ENCODE data around the gene CLCN5.

CLCN5 gene

GRCh38 chrX:50107470-50107869, 185.1 kb downstream of the CLCN5 start:
- Histone ChIP-seq H3K27ac (ENCODE audit: extremely low read depth, low read depth, low read length) (no peak overlapping the region), H3K36me3 (ENCODE audit: control insufficient read depth in 2 of 2, insufficient read depth in 1 of 2, low read length in 2 of 2) (no peaks in the 10 kb centered on the region), H3K9me3 (ENCODE audit: control insufficient read depth, insufficient read depth, low read depth, low read length) (no peaks in the 10 kb centered on the region), H3K4me3 (ENCODE audit: low read depth, low read length) (no peak overlapping the region), H3K4me1 (ENCODE audit: control insufficient read depth, insufficient read depth, low read length) (no peaks in the 10 kb centered on the region)
- TF ChIP-seq ZNF521 (tag by site-specific recombination; IDR thresholded peaks at IDR 0.05) = no peak
- no peak for TF ChIP-seq ZFP41 (tag by site-specific recombination; IDR thresholded peaks at IDR 0.05; ENCODE audit: borderline replicate concordance)
- no peak for TF ChIP-seq ZNF140 (tag by site-specific recombination; IDR thresholded peaks at IDR 0.05)
- TF ChIP-seq ZNF610 (tag by site-specific recombination; IDR thresholded peaks at IDR 0.05; ENCODE audit: borderline replicate concordance) = no peak
- no peak for TF ChIP-seq PATZ1 (tag by site-specific recombination; IDR thresholded peaks at IDR 0.05)
- TF ChIP-seq ZFP37 (tag by site-specific recombination; IDR thresholded peaks at IDR 0.05) = no peak
- TF ChIP-seq SP3 (tag by site-specific recombination; IDR thresholded peaks at IDR 0.05) = no peak
- TF ChIP-seq CTCF (tag by site-specific recombination; IDR thresholded peaks at IDR 0.05) = no peak
- TF ChIP-seq ZBTB48 (tag by site-specific recombination; IDR thresholded peaks at IDR 0.05) = no peak
- no peak for TF ChIP-seq ZNF596 (tag by site-specific recombination; IDR thresholded peaks at IDR 0.05)
- TF ChIP-seq ZNF16 (tag by site-specific recombination; IDR thresholded peaks at IDR 0.05; ENCODE audit: low read depth) = no peak
- TF ChIP-seq, protein P1, sequence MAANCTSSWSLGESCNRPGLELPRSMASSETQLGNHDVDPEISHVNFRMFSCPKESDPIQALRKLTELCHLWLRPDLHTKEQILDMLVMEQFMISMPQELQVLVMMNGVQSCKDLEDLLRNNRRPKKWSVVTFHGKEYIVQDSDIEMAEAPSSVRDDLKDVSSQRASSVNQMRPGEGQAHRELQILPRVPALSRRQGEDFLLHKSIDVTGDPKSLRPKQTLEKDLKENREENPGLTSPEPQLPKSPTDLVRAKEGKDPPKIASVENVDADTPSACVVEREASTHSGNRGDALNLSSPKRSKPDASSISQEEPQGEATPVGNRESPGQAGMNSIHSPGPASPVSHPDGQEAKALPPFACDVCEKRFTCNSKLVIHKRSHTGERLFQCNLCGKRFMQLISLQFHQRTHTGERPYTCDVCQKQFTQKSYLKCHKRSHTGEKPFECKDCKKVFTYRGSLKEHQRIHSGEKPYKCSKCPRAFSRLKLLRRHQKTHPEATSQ (tag by site-specific recombination; IDR thresholded peaks at IDR 0.05) = no peak
- no peak for TF ChIP-seq ZNF214 (tag by site-specific recombination; IDR thresholded peaks at IDR 0.05; ENCODE audit: borderline replicate concordance)
- TF ChIP-seq ZNF677 (tag by site-specific recombination; IDR thresholded peaks at IDR 0.05) = no peak
- TF ChIP-seq ZNF416 (tag by site-specific recombination; IDR thresholded peaks at IDR 0.05) = no peak
- TF ChIP-seq SETDB1 (IDR thresholded peaks at IDR 0.05; ENCODE audit: insufficient read length, low read length) = no peak
- TF ChIP-seq ZNF433 (tag by site-specific recombination; IDR thresholded peaks at IDR 0.05; ENCODE audit: low read depth) = no peak
- ChIA-PET POLR2A (no interaction called here), CTCF (no interaction called here)

DNA sequence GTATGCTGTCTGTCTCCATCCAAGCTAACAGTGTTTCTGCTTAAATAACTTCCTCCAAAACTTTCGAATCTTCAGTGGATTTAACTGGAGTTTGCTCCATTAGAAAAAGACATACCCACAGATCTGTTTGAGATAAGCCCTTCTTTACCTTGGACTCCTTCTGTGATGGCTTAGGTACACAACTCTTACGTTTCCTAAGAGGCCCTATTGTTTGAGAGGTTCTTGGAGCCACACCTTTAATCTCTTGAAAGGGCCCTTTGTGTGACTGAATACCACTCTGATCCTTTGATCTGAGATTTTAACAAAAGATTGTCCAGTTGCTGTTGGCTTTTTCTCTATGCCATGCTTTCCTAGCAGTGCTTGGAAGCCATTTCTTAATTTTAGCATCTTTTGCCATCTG, 185.9 kb downstream of the CLCN5 start:
- no peaks in the 10 kb centered on the region for H3K36me3 ChIP-seq (ENCODE audit: control insufficient read depth in 2 of 2, insufficient read depth in 1 of 2, low read length in 2 of 2)
- ChIA-PET POLR2A (no interaction called here), CTCF (no interaction called here)
- no peak overlapping the region for H3K27ac ChIP-seq (ENCODE audit: extremely low read depth, low read depth, low read length)
- H3K4me1 ChIP-seq (ENCODE audit: control insufficient read depth, insufficient read depth, low read length) = no peaks in the 10 kb centered on the region
- H3K4me3 ChIP-seq (ENCODE audit: low read depth, low read length) = no peak overlapping the region
- H3K9me3 ChIP-seq (ENCODE audit: control insufficient read depth, insufficient read depth, low read depth, low read length) = no peaks in the 10 kb centered on the region
- TF ChIP-seq, protein P2, sequence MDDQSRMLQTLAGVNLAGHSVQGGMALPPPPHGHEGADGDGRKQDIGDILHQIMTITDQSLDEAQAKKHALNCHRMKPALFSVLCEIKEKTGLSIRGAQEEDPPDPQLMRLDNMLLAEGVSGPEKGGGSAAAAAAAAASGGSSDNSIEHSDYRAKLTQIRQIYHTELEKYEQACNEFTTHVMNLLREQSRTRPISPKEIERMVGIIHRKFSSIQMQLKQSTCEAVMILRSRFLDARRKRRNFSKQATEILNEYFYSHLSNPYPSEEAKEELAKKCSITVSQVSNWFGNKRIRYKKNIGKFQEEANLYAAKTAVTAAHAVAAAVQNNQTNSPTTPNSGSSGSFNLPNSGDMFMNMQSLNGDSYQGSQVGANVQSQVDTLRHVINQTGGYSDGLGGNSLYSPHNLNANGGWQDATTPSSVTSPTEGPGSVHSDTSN (CRISPR knock-in tag; IDR thresholded peaks at IDR 0.05) = no peak
- TF ChIP-seq ZNF837 (tag by site-specific recombination; IDR thresholded peaks at IDR 0.05) = no peak
- TF ChIP-seq ZFHX2 (tag by site-specific recombination; conservative IDR thresholded peaks at IDR 0.05) = no peak
- no peak for TF ChIP-seq ZNF585B (tag by site-specific recombination; IDR thresholded peaks at IDR 0.05)
- TF ChIP-seq FEZF1 (tag by site-specific recombination; IDR thresholded peaks at IDR 0.05) = no peak
- TF ChIP-seq SALL2 (tag by site-specific recombination; IDR thresholded peaks at IDR 0.05; ENCODE audit: borderline replicate concordance) = no peak
- no peak for TF ChIP-seq ZNF510 (tag by site-specific recombination; IDR thresholded peaks at IDR 0.05; ENCODE audit: insufficient replicate concordance)
- TF ChIP-seq ZBTB7A (tag by site-specific recombination; IDR thresholded peaks at IDR 0.05; ENCODE audit: low read depth) = no peak
- no peak for TF ChIP-seq ZNF184 (tag by site-specific recombination; IDR thresholded peaks at IDR 0.05)
- no peak for TF ChIP-seq INSM2 (tag by site-specific recombination; IDR thresholded peaks at IDR 0.05)
- TF ChIP-seq ZNF639 (tag by site-specific recombination; IDR thresholded peaks at IDR 0.05) = no peak
- no peak for TF ChIP-seq ZBTB48 (tag by site-specific recombination; IDR thresholded peaks at IDR 0.05)
